Uterine smooth muscle cell (primary cell): ENCODE data around the gene AKAP4. TPM values are rescaled to one million over a fixed set of nuclear protein-coding genes. Genes with fewer than 3 reads are reported as not detected.

Experiments used
- total RNA-seq: library from RNA; depleted of rRNA; stranded (reverse); fragments of >200 nt; gene quantifications from 2 replicates; pipeline ENCODE4 v1.2.3, GENCODE V29; 2014

Gene AKAP4, protein sequence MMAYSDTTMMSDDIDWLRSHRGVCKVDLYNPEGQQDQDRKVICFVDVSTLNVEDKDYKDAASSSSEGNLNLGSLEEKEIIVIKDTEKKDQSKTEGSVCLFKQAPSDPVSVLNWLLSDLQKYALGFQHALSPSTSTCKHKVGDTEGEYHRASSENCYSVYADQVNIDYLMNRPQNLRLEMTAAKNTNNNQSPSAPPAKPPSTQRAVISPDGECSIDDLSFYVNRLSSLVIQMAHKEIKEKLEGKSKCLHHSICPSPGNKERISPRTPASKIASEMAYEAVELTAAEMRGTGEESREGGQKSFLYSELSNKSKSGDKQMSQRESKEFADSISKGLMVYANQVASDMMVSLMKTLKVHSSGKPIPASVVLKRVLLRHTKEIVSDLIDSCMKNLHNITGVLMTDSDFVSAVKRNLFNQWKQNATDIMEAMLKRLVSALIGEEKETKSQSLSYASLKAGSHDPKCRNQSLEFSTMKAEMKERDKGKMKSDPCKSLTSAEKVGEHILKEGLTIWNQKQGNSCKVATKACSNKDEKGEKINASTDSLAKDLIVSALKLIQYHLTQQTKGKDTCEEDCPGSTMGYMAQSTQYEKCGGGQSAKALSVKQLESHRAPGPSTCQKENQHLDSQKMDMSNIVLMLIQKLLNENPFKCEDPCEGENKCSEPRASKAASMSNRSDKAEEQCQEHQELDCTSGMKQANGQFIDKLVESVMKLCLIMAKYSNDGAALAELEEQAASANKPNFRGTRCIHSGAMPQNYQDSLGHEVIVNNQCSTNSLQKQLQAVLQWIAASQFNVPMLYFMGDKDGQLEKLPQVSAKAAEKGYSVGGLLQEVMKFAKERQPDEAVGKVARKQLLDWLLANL
- total RNA-seq: not detected in 2 replicates

DNA sequence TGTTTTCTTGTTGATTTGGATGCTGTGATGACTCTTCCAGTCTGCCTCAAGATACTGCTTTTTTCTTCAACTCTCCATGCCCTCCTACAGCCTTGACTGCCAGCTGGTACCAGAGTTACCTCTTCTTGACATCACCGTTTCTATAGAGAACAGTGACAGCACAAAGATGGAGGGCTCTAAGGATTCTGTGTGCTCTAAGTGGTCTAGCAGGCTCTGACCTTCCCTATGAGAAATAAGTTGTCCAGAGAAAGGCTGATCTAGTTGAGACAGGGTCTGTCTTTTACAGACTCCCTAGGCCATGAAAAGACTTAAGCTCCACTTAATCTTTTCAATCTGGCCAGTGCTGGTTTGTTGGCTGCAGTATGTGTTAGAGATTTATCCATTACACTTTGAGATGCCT is at the start of gene AKAP4:
Gene AKAP4, minus strand, starts transcription at position 101 of the 400 bp plus-strand sequence. CDS start 118 bp downstream, outside the sequence.

DNA sequence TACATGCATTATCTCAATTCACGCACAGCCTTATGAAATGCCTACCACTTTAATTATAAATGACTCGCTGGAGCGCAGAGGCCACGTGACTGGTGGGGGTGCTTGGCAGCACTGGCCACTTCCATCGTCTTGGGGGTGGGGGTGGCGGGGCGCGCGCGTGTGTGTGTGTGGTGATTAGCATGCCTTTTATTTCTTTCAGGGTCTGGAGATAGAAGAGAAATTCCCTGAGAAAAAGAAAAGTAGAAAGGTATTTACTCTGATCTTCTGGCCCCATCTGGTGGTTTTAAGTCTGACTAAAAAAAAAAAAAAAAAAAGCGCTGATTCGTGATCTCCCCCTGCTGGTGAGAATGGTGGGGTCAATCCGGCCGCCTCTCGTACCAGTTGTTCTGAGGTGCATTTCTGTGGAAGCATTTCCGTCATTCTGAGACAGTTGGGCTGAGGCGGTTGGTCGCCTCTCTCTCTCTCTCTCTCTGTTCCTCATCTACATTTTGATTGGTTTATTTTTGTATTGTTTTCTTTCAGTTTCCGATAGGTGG is 3.6 kb upstream of the AKAP4 start, which contains the start of gene CCNB3:
Gene CCNB3, plus strand, starts transcription at position 402 of the 536 bp plus-strand sequence. CDS start 80,399 bp downstream, outside the sequence.

Other genes with a start within 250 kb of the AKAP4 start
- 0.12 and 4.2 TPM in 2 replicates for gene CCNB3, start 3.8 kb upstream of the AKAP4 start, total RNA-seq